Upper lobe of left lung (tissue), 4 donors: ENCODE results near the gene UGT2B17.

ENCODE experiments used
- CTCF ChIP-seq, 6 experiments: fragments of 450-650 bp in 4 of 6; fragments of 200-600 bp in 2 of 6; sonication (generic) in 2 of 6; IDR thresholded peaks; one replicate each; pipeline ENCODE4 v1.5.1; 2016 to 2019; ENCODE audit warnings: antibody characterized with exemption in 6 of 6
- EP300 ChIP-seq, 4 donors: sonication (generic); formaldehyde crosslinking; IDR thresholded peaks; one replicate each; pipeline ENCODE4 v1.5.1; 2017; ENCODE audit warnings: antibody characterized with exemption in 4 of 4, control low read depth in 2 of 4
- POLR2A ChIP-seq, 4 donors: fragments of 450-650 bp; IDR thresholded peaks; one replicate each; pipeline ENCODE4 v1.5.1; 2016 to 2017; ENCODE audit warnings: antibody characterized with exemption in 4 of 4, mild to moderate bottlenecking in 2 of 4
- POLR2AphosphoS5 ChIP-seq, 2 donors: sonication (generic); formaldehyde crosslinking; IDR thresholded peaks; one replicate each; pipeline ENCODE4 v1.5.1; 2017; ENCODE audit warnings: antibody characterized with exemption in 2 of 2

- TF ChIP-seq POLR2A (IDR thresholded peaks at IDR 0.05), result no peak
- no peak for TF ChIP-seq POLR2AphosphoS5 (IDR thresholded peaks at IDR 0.05)
- no peak for TF ChIP-seq CTCF (IDR thresholded peaks at IDR 0.05)
- no peak for TF ChIP-seq EP300 (IDR thresholded peaks at IDR 0.05)
These were observed 1.0 kb downstream of the UGT2B17 start for GRCh38 chr4:68575081-68575480.
